K562 (cell line): ENCODE measurements around the gene BPNT1. TPM values are rescaled to one million over a fixed set of nuclear protein-coding genes. Genes with fewer than 3 reads are reported as not detected.

ENCODE experiments used
- AFF4 ChIP-seq: sonication (generic); formaldehyde crosslinking; IDR thresholded peaks from 2 replicates; pipeline ENCODE4 v1.8.0; 2023; ENCODE audit warnings: mild to moderate bottlenecking, missing genetic modification reagents
- CHD4 ChIP-seq: fragments of 200-600 bp; sonication (generic); IDR thresholded peaks from 3 replicates; pipeline ENCODE4 v1.6.1; 2012; ENCODE audit warnings: low read depth, mild to moderate bottlenecking, mixed read lengths, low read length, inconsistent platforms; ENCODE audit not compliant: insufficient read depth, insufficient replicate concordance, poor library complexity, severe bottlenecking
- EP300 ChIP-seq: IDR thresholded peaks from 2 replicates; pipeline ENCODE4 v1.6.1; 2012; ENCODE audit warnings: low read length, improper control_type of control experiment
- FOXJ3 ChIP-seq: sonication (generic); formaldehyde crosslinking; IDR thresholded peaks from 2 replicates; pipeline ENCODE4 v1.4.0; 2020; ENCODE audit warnings: mild to moderate bottlenecking, missing genetic modification reagents
- HMBOX1 ChIP-seq: sonication (generic); IDR thresholded peaks from 2 replicates; pipeline ENCODE4 v1.6.1; 2016
- MAZ ChIP-seq, 2 experiments: fragments of 450-650 bp in 1 of 2; sonication (generic) in 1 of 2; formaldehyde crosslinking; IDR thresholded peaks in 1 of 2; conservative IDR thresholded peaks in 1 of 2; 2 replicates each; pipeline versions ENCODE4 v1.4.0 to v1.5.0; 2020; ENCODE audit warnings: mild to moderate bottlenecking in 1 of 2, missing genetic modification reagents in 1 of 2
- NFYB ChIP-seq: IDR thresholded peaks from 2 replicates; pipeline ENCODE4 v1.6.1; 2011; ENCODE audit warnings: mild to moderate bottlenecking, moderate library complexity; ENCODE audit not compliant: insufficient read length; ENCODE audit errors: extremely low read depth
- NR1H2 ChIP-seq: sonication (generic); formaldehyde crosslinking; IDR thresholded peaks from 2 replicates; pipeline ENCODE4 v1.4.0; 2020; ENCODE audit warnings: mild to moderate bottlenecking, missing genetic modification reagents
- NR2C2 ChIP-seq, 2 experiments: fragments of 200-800 bp in 1 of 2; sonication (Bioruptor generic) in 1 of 2; sonication (generic) in 1 of 2; formaldehyde crosslinking in 1 of 2; IDR thresholded peaks; 2 replicates each; pipeline versions ENCODE4 v1.6.1 to v1.8.0; 2016 to 2022; ENCODE audit warnings: mild to moderate bottlenecking in 1 of 2, missing compliant biosample characterization in 1 of 2, missing genetic modification characterization in 1 of 2, missing genetic modification reagents in 1 of 2
- POLR2H ChIP-seq: IDR thresholded peaks from 2 replicates; pipeline ENCODE4 v1.6.1; 2016; ENCODE audit warnings: missing genetic modification characterization, low read depth, mild to moderate bottlenecking, control low read depth, missing compliant biosample characterization, moderate library complexity
- RAD51 ChIP-seq: fragments of 450-650 bp; IDR thresholded peaks from 2 replicates; pipeline ENCODE4 v1.7.1; 2016; ENCODE audit warnings: low read depth, mild to moderate bottlenecking, borderline replicate concordance
- RFX5 ChIP-seq: IDR thresholded peaks from 2 replicates; pipeline ENCODE4 v1.6.1; 2011; ENCODE audit warnings: low read depth, mild to moderate bottlenecking, improper control_type of control experiment, low read length
- SMARCC2 ChIP-seq: fragments of 450-650 bp; IDR thresholded peaks from 2 replicates; pipeline ENCODE4 v1.6.1; 2017; ENCODE audit warnings: antibody characterized with exemption, moderate library complexity, mild to moderate bottlenecking, low read depth
- SOX6 ChIP-seq: fragments of 450-650 bp; IDR thresholded peaks from 2 replicates; pipeline ENCODE4 v1.6.1; 2014; ENCODE audit warnings: mild to moderate bottlenecking
- SRSF3 ChIP-seq: fragments of 200-400 bp; formaldehyde crosslinking; IDR thresholded peaks from 2 replicates; pipeline ENCODE4 v1.6.1; 2016; ENCODE audit warnings: mild to moderate bottlenecking, low read length, moderate library complexity; ENCODE audit not compliant: insufficient read depth
- TFAM ChIP-seq: fragments of 250-450 bp; sonication (Bioruptor Pico); conservative IDR thresholded peaks from 2 replicates; pipeline ENCODE4 v1.5.0; 2021; ENCODE audit warnings: mild to moderate bottlenecking, moderate library complexity
- ZNF408 ChIP-seq: fragments of 250-450 bp; sonication (Bioruptor Pico); IDR thresholded peaks from 2 replicates; pipeline ENCODE4 v1.4.0; 2020; ENCODE audit warnings: low read depth, mild to moderate bottlenecking, moderate library complexity
- polyA plus RNA-seq, 8 experiments: library from polyadenylated mRNA; depleted of rRNA in 4 of 8; stranded (reverse) in 5 of 8; unstranded in 3 of 8; fragments of >200 nt; fragmentation: Nextera tagmentation in 2 of 8; fragmentation: Illumina TruSeq in 1 of 8; extraction: Ambion mirVana in 2 of 8; extraction: Trizol in 1 of 8; gene quantifications; 2 replicates each; pipeline versions ENCODE4 v1.2.1 to v1.2.3, GENCODE V29; 2011 to 2014; ENCODE audit warnings: inconsistent platforms in 1 of 8, missing spikeins in 1 of 8
- total RNA-seq, 7 experiments: library from RNA; depleted of rRNA in 6 of 7; stranded (reverse); fragments of >200 nt in 6 of 7; fragmentation: Illumina TruSeq in 2 of 7; extraction: Trizol in 2 of 7; gene quantifications; 2 replicates each; pipeline versions ENCODE4 v1.2.1 to v1.2.3, GENCODE V29; 2011 to 2021; ENCODE audit warnings: low replicate concordance in 1 of 7
- TF ChIP-seq, protein P1 (sequence below), 2 experiments: fragments of 150-350 bp in 1 of 2; IDR thresholded peaks; 2 replicates each; pipeline ENCODE4 v1.6.1; 2012 to 2016; ENCODE audit warnings: low read depth in 2 of 2, low read length in 2 of 2, mild to moderate bottlenecking in 1 of 2, moderate library complexity in 1 of 2

Gene BPNT1
- total and polyA plus RNA-seq, 9 of the 15 experiments (the other 6 are each of a cell fraction or from before 2014, with no cell fraction given), result 30.2 to 73.8 (median 40.5) TPM

- TF ChIP-seq, protein P1, sequence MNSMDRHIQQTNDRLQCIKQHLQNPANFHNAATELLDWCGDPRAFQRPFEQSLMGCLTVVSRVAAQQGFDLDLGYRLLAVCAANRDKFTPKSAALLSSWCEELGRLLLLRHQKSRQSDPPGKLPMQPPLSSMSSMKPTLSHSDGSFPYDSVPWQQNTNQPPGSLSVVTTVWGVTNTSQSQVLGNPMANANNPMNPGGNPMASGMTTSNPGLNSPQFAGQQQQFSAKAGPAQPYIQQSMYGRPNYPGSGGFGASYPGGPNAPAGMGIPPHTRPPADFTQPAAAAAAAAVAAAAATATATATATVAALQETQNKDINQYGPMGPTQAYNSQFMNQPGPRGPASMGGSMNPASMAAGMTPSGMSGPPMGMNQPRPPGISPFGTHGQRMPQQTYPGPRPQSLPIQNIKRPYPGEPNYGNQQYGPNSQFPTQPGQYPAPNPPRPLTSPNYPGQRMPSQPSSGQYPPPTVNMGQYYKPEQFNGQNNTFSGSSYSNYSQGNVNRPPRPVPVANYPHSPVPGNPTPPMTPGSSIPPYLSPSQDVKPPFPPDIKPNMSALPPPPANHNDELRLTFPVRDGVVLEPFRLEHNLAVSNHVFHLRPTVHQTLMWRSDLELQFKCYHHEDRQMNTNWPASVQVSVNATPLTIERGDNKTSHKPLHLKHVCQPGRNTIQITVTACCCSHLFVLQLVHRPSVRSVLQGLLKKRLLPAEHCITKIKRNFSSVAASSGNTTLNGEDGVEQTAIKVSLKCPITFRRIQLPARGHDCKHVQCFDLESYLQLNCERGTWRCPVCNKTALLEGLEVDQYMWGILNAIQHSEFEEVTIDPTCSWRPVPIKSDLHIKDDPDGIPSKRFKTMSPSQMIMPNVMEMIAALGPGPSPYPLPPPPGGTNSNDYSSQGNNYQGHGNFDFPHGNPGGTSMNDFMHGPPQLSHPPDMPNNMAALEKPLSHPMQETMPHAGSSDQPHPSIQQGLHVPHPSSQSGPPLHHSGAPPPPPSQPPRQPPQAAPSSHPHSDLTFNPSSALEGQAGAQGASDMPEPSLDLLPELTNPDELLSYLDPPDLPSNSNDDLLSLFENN (IDR thresholded peaks at IDR 0.05; ENCODE audit: low read depth in 2 of 2, low read length in 2 of 2), result peak in 1 of 2 experiments; percentile 63; a peak in 1 of 4 replicates
- TF ChIP-seq CHD4, result no peak
- TF ChIP-seq NFYB, result no peak
- TF ChIP-seq EP300, result peak; percentile 69
- no peak for TF ChIP-seq TFAM
- TF ChIP-seq MAZ (CRISPR knock-in tag; conservative IDR thresholded peaks at IDR 0.05 in 1 of 2, IDR thresholded peaks at IDR 0.05 in 1 of 2), result peak; percentile 88 to 90; a peak in 3 of 4 replicates
- TF ChIP-seq SRSF3, result 0 out of 2 replicates have a peak, but pooled peaks have one; percentile 87
- TF ChIP-seq ZNF408 (CRISPR knock-in tag), result no peak
- peak; percentile 75 for TF ChIP-seq SOX6
- peak; percentile 90 for TF ChIP-seq POLR2H (tag)
- no peak for TF ChIP-seq RAD51
- TF ChIP-seq SMARCC2, result no peak
- TF ChIP-seq AFF4, result peak; percentile 93
- TF ChIP-seq RFX5, result no peak
- no peak for TF ChIP-seq HMBOX1
- no peak for TF ChIP-seq NR1H2 (CRISPR knock-in tag)
- TF ChIP-seq NR2C2 (CRISPR knock-in tag; IDR thresholded peaks at IDR 0.05), result peak; percentile 7; the same call in 1 of the 2 replicates
- peak; percentile 74 for TF ChIP-seq NR2C2 (tag; IDR thresholded peaks at IDR 0.05)
- no peak for TF ChIP-seq FOXJ3 (CRISPR knock-in tag)
These were observed 43.3 kb downstream of the BPNT1 start, which contains the start of gene EPRS1 (continued) for GRCh38 chr1:220046052-220046930.
